SK-N-SH treated with all-trans-retinoic acid at 6 μM for 48 hours (cell line): ENCODE data around the gene SLK.

Experiments
- ATAC-seq: fragments of 200-7000 bp; cut with Tn5 transposase; 3 replicates; pipeline ENCODE4 v1.9.1; 2020; ENCODE audit warnings: mild to moderate bottlenecking, moderate library complexity
- ARNTL ChIP-seq: fragments of 450-650 bp; formaldehyde crosslinking; IDR thresholded peaks from 2 replicates; pipeline ENCODE4 v1.5.0; 2020; ENCODE audit warnings: low read depth, mild to moderate bottlenecking, moderate library complexity, borderline replicate concordance
- BACH2 ChIP-seq: fragments of 250-450 bp; sonication (Bioruptor Pico); IDR thresholded peaks from 2 replicates; pipeline ENCODE4 v1.9.0; 2021; ENCODE audit warnings: mild to moderate bottlenecking, borderline replicate concordance
- CREB5 ChIP-seq: fragments of 250-450 bp; sonication (Bioruptor Pico); IDR thresholded peaks from 2 replicates; pipeline ENCODE4 v1.5.1; 2020; ENCODE audit warnings: low read depth, mild to moderate bottlenecking, moderate library complexity
- ESRRG ChIP-seq: fragments of 250-450 bp; sonication (Bioruptor Pico); IDR thresholded peaks from 2 replicates; pipeline ENCODE4 v1.6.1; 2021; ENCODE audit warnings: mild to moderate bottlenecking
- GLIS3 ChIP-seq: fragments of 250-450 bp; sonication (Bioruptor Pico); IDR thresholded peaks from 2 replicates; pipeline ENCODE4 v1.5.0; 2020; ENCODE audit warnings: mild to moderate bottlenecking, moderate library complexity
- ISL1 ChIP-seq: fragments of 250-450 bp; sonication (Bioruptor Pico); IDR thresholded peaks from 2 replicates; pipeline ENCODE4 v2.1.2; 2022; ENCODE audit warnings: mild to moderate bottlenecking, moderate library complexity
- PATZ1 ChIP-seq: fragments of 250-450 bp; sonication (Bioruptor Pico); IDR thresholded peaks from 2 replicates; pipeline ENCODE4 v1.8.0; 2020; ENCODE audit warnings: mild to moderate bottlenecking, moderate library complexity, borderline replicate concordance
- POU6F1 ChIP-seq: fragments of 250-450 bp; sonication (Bioruptor Pico); IDR thresholded peaks from 2 replicates; pipeline ENCODE4 v1.8.0; 2021; ENCODE audit warnings: low read depth, mild to moderate bottlenecking, moderate library complexity, borderline replicate concordance
- PPARA ChIP-seq: fragments of 250-450 bp; sonication (Bioruptor Pico); IDR thresholded peaks from 2 replicates; pipeline ENCODE4 v1.5.0; 2020; ENCODE audit warnings: mild to moderate bottlenecking, borderline replicate concordance
- SNAI2 ChIP-seq: fragments of 250-450 bp; sonication (Bioruptor Pico); IDR thresholded peaks from 2 replicates; pipeline ENCODE4 v1.5.0; 2020; ENCODE audit warnings: mild to moderate bottlenecking, moderate library complexity
- TCF4 ChIP-seq: fragments of 250-450 bp; sonication (Bioruptor Pico); IDR thresholded peaks from 2 replicates; pipeline ENCODE4 v1.8.0; 2021; ENCODE audit warnings: mild to moderate bottlenecking, moderate library complexity, borderline replicate concordance
- TOX ChIP-seq: fragments of 250-450 bp; sonication (Bioruptor Pico); IDR thresholded peaks from 2 replicates; pipeline ENCODE4 v1.8.0; 2021; ENCODE audit warnings: mild to moderate bottlenecking, moderate library complexity, borderline replicate concordance
- TSHZ2 ChIP-seq: fragments of 250-450 bp; sonication (Bioruptor Pico); IDR thresholded peaks from 2 replicates; pipeline ENCODE4 v1.5.0; 2020; ENCODE audit warnings: mild to moderate bottlenecking, moderate library complexity
- ZC3H10 ChIP-seq: fragments of 250-450 bp; sonication (Bioruptor Pico); IDR thresholded peaks from 2 replicates; pipeline ENCODE4 v1.5.1; 2021; ENCODE audit warnings: mild to moderate bottlenecking, moderate library complexity
- ZFP3 ChIP-seq: fragments of 250-450 bp; sonication (Bioruptor Pico); IDR thresholded peaks from 2 replicates; pipeline ENCODE4 v1.5.0; 2020; ENCODE audit warnings: mild to moderate bottlenecking, moderate library complexity
- ZFP30 ChIP-seq: fragments of 450-650 bp; formaldehyde crosslinking; IDR thresholded peaks from 2 replicates; pipeline ENCODE4 v1.5.0; 2022; ENCODE audit warnings: mild to moderate bottlenecking, moderate library complexity
- ZNF565 ChIP-seq: fragments of 450-650 bp; formaldehyde crosslinking; conservative IDR thresholded peaks from 2 replicates; pipeline ENCODE4 v1.5.0; 2020; ENCODE audit warnings: low read depth, mild to moderate bottlenecking, moderate library complexity
- ZNF70 ChIP-seq: fragments of 450-650 bp; formaldehyde crosslinking; IDR thresholded peaks from 2 replicates; pipeline ENCODE4 v1.5.0; 2020; ENCODE audit warnings: mild to moderate bottlenecking, moderate library complexity
- ZNF8 ChIP-seq: fragments of 450-650 bp; formaldehyde crosslinking; IDR thresholded peaks from 2 replicates; pipeline ENCODE4 v1.5.0; 2020; ENCODE audit warnings: mild to moderate bottlenecking, moderate library complexity

SLK gene

GRCh38 chr10:103934308-103934707 lies 32.6 kb upstream of the SLK start (continued):
- TF ChIP-seq POU6F1 (CRISPR knock-in tag) = no peak

- no peak for ATAC-seq
These were observed 30.9 kb upstream of the SLK start for GRCh38 chr10:103936022-103936421.

GRCh38 chr10:103939522-103939921 lies 27.4 kb upstream of the SLK start:
- ATAC-seq = no peak
- TF ChIP-seq ZNF565 (CRISPR knock-in tag) (no peak), ZFP30 (CRISPR knock-in tag) (no peak), ZC3H10 (no peak), TOX (CRISPR knock-in tag) (no peak)
- TF ChIP-seq, all 23 proteins: peak for 0

More at GRCh38 chr10:103936022-103936421, 30.9 kb upstream of the SLK start:
- TF ChIP-seq GLIS3 (CRISPR knock-in tag) (no peak), PATZ1 (CRISPR knock-in tag) (no peak), ESRRG (no peak), SNAI2 (no peak), PPARA (no peak), ZNF565 (CRISPR knock-in tag) (no peak), POU6F1 (CRISPR knock-in tag) (no peak), ISL1 (CRISPR knock-in tag) (no peak), ZNF8 (CRISPR knock-in tag) (no peak), ZFP3 (CRISPR knock-in tag) (no peak), TCF4 (CRISPR knock-in tag) (no peak), CREB5 (CRISPR knock-in tag) (no peak), ZC3H10 (no peak), TSHZ2 (CRISPR knock-in tag) (no peak)

DNA sequence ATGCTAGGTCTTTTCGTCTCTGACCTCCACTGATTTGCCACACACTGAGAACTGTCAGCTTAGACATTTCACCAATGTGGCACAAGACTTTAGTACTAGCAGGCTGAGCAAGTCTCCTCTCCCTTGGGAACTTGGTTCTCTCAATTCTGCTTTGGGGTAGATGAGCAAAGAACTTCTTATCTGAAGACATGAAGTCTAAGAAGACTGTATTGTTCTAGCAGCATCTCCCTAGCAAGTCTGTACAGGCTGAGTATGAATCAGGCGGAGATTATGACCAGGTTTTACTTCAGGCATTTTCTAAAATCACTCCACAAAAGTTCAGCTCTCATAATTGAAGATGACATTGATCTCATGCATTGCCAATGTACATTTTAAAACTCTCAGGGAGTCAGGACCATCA lies 25.1 kb upstream of the SLK start:
- no peak for TF ChIP-seq BACH2 (CRISPR knock-in tag)
- TF ChIP-seq ARNTL (CRISPR knock-in tag) = no peak
- TF ChIP-seq SNAI2 = no peak
- no peak for TF ChIP-seq PPARA
- ATAC-seq = no peak

DNA sequence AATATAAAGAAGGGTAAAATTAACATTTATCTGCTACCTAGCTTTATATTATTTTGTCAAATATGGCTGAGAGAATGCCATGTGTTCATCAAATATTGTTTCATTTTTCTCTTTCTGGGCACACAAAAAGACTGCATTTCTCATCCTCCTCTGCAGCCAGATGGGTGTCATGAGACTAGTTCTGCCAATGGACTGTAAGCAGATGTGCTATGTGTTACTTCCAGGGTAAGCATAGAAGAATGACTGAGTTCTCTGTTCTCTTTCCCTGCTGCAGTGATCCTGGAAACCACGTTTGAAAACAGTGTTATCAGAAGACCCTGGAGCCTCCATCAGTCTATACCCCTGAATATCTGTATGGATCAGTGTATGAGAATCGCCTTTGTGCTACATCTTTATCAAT lies 24.1 kb upstream of the SLK start:
- no peak for ATAC-seq
- TF ChIP-seq ESRRG = no peak
- no peak for TF ChIP-seq CREB5 (CRISPR knock-in tag)
- no peak for TF ChIP-seq ZNF565 (CRISPR knock-in tag)
- no peak for TF ChIP-seq GLIS3 (CRISPR knock-in tag)
- TF ChIP-seq ZNF8 (CRISPR knock-in tag) = no peak
- TF ChIP-seq ZNF70 = no peak
